ENCODE results near the gene UNG.
"Not testable (repeated sequence)": the region's sequence is repeated elsewhere in the genome, so short reads cannot be mapped to it uniquely, and the experiment has no call there.

The UNG gene

GRCh38 chr12:109137055-109137454 is 39.7 kb downstream of the UNG start:
- in situ Hi-C loops (cut with MboI; ENCODE audit: low pct_unique_long_range_greater_than_20kb, low sequenced_read_pairs, unreplicated experiment) = no loop called here
- TF ChIP-seq CTCF (IDR thresholded peaks at IDR 0.05; ENCODE audit: extremely low read depth, insufficient read depth, missing control alignments) = no peak
- DNase-seq (ENCODE audit: low spot score) = no peak

- no peak for DNase-seq (ENCODE audit: low spot score)
- in situ Hi-C loops (cut with MboI; ENCODE audit: low pct_unique_long_range_greater_than_20kb, low sequenced_read_pairs, unreplicated experiment) = no loop called here
- TF ChIP-seq CTCF (IDR thresholded peaks at IDR 0.05; ENCODE audit: extremely low read depth, insufficient read depth, missing control alignments) = no peak
Observed at GRCh38 chr12:109139360-109139759, 42.0 kb downstream of the UNG start.

- no peak for DNase-seq (ENCODE audit: low spot score)
- in situ Hi-C loops (cut with MboI; ENCODE audit: low pct_unique_long_range_greater_than_20kb, low sequenced_read_pairs, unreplicated experiment) = no loop called here
Observed at GRCh38 chr12:109139791-109140190, 42.4 kb downstream of the UNG start.

GRCh38 chr12:109140560-109140959 is 43.2 kb downstream of the UNG start:
- in situ Hi-C loops (cut with MboI; ENCODE audit: low pct_unique_long_range_greater_than_20kb, low sequenced_read_pairs, unreplicated experiment) = no loop called here
- no peak for TF ChIP-seq CTCF (IDR thresholded peaks at IDR 0.05; ENCODE audit: extremely low read depth, insufficient read depth, missing control alignments)
- no peak for DNase-seq (ENCODE audit: low spot score)

More at GRCh38 chr12:109139791-109140190, 42.4 kb downstream of the UNG start:
- TF ChIP-seq CTCF (IDR thresholded peaks at IDR 0.05; ENCODE audit: extremely low read depth, insufficient read depth, missing control alignments) = no peak

- no peak for DNase-seq (ENCODE audit: low spot score)
- in situ Hi-C loops (cut with MboI; ENCODE audit: low pct_unique_long_range_greater_than_20kb, low sequenced_read_pairs, unreplicated experiment) = no loop called here
- TF ChIP-seq CTCF (IDR thresholded peaks at IDR 0.05; ENCODE audit: extremely low read depth, insufficient read depth, missing control alignments) = no peak
Observed at GRCh38 chr12:109144224-109144623, 46.8 kb downstream of the UNG start.

- in situ Hi-C loops (cut with MboI; ENCODE audit: low pct_unique_long_range_greater_than_20kb, low sequenced_read_pairs, unreplicated experiment); DNase-seq (ENCODE audit: low spot score): not testable (repeated sequence)
Observed at GRCh38 chr12:109147126-109147525, 49.7 kb downstream of the UNG start.

GRCh38 chr12:109147954-109148353 is 50.6 kb downstream of the UNG start:
- in situ Hi-C loops (cut with MboI; ENCODE audit: low pct_unique_long_range_greater_than_20kb, low sequenced_read_pairs, unreplicated experiment) = no loop called here
- TF ChIP-seq CTCF (IDR thresholded peaks at IDR 0.05; ENCODE audit: extremely low read depth, insufficient read depth, missing control alignments) = no peak
- DNase-seq (ENCODE audit: low spot score) = no peak
